Mesendoderm (in vitro differentiated cells): ENCODE data around the gene S100PBP.

ENCODE experiments used
- DNase-seq: peaks from one replicate; pipeline ENCODE4 v3.0.0; 2013
- H2AK5ac ChIP-seq: 2 replicates; pipeline ENCODE4 v1.6.1; 2013; ENCODE audit warnings: low read length, inconsistent platforms
- H2BK120ac ChIP-seq: 2 replicates; pipeline ENCODE4 v1.6.1; 2013; ENCODE audit warnings: low read depth, mild to moderate bottlenecking, low read length, moderate library complexity, mixed read lengths
- H2BK15ac ChIP-seq: replicated peaks from 2 replicates; pipeline ENCODE4 v1.6.1; 2013; ENCODE audit warnings: low read depth, mild to moderate bottlenecking, moderate library complexity
- H2BK5ac ChIP-seq: 2 replicates; pipeline ENCODE4 v1.6.1; 2013; ENCODE audit warnings: low read length, inconsistent platforms
- H3K18ac ChIP-seq: 2 replicates; pipeline ENCODE4 v1.6.1; 2013; ENCODE audit warnings: mild to moderate bottlenecking, low read length, mixed read lengths
- H3K23ac ChIP-seq: one replicate; pipeline ENCODE4 v1.6.1; 2013; ENCODE audit warnings: low read length
- H3K27ac ChIP-seq: 2 replicates; pipeline ENCODE4 v1.5.1; 2013; ENCODE audit warnings: low read depth, mild to moderate bottlenecking, inconsistent platforms, low read length, moderate library complexity
- H3K27me3 ChIP-seq: 2 replicates; pipeline ENCODE4 v1.6.1; 2013; ENCODE audit warnings: low read length, control low read depth, mild to moderate bottlenecking, inconsistent platforms; ENCODE audit not compliant: insufficient read depth, poor library complexity
- H3K36me3 ChIP-seq: 2 replicates; pipeline ENCODE4 v1.6.1; 2013; ENCODE audit warnings: low read length, inconsistent platforms; ENCODE audit not compliant: control insufficient read depth, insufficient read depth
- H3K4ac ChIP-seq: one replicate; pipeline ENCODE4 v1.6.1; 2013; ENCODE audit warnings: low read depth, mild to moderate bottlenecking, low read length, moderate library complexity
- H3K4me1 ChIP-seq: 2 replicates; pipeline ENCODE4 v1.6.1; 2013; ENCODE audit warnings: low read depth, low read length, inconsistent platforms; ENCODE audit not compliant: control insufficient read depth
- H3K4me2 ChIP-seq: 2 replicates; pipeline ENCODE4 v1.6.1; 2013; ENCODE audit warnings: low read length
- H3K4me3 ChIP-seq: 2 replicates; pipeline ENCODE4 v1.5.1; 2013; ENCODE audit warnings: mild to moderate bottlenecking, low read length
- H3K56ac ChIP-seq: one replicate; pipeline ENCODE4 v1.6.1; 2013; ENCODE audit warnings: low read length
- H3K79me1 ChIP-seq: 2 replicates; pipeline ENCODE4 v1.6.1; 2013; ENCODE audit warnings: low read length, inconsistent platforms
- H3K79me2 ChIP-seq: 2 replicates; pipeline ENCODE4 v1.6.1; 2013; ENCODE audit warnings: mild to moderate bottlenecking, low read length; ENCODE audit not compliant: control insufficient read depth, insufficient read depth
- H3K9ac ChIP-seq: 2 replicates; pipeline ENCODE4 v1.6.1; 2013; ENCODE audit warnings: low read length, inconsistent platforms
- H4K5ac ChIP-seq: one replicate; pipeline ENCODE4 v1.6.1; 2013; ENCODE audit warnings: low read length
- H4K8ac ChIP-seq: one replicate; pipeline ENCODE4 v1.6.1; 2013; ENCODE audit warnings: low read depth, mild to moderate bottlenecking, control low read depth, low read length, moderate library complexity
- WGBS: extraction: QIAGEN DNeasy Blood & Tissue Kit; methylation state at CpG from one replicate; pipeline ENCODE4 v1.1.7; 2013; ENCODE audit warnings: low lambda C conversion rate, missing lambda C conversion rate; ENCODE audit not compliant: insufficient coverage; ENCODE audit errors: extremely low coverage; 5-methylcytosine and 5-hydroxymethylcytosine counted together

Gene S100PBP

GRCh38 chr1:32881871-32882850, 64.7 kb downstream of the S100PBP start:
- no CpG with 5 or more reads among the region's 22 CpGs for WGBS
- H3K56ac ChIP-seq = no peak overlapping the region
- no peak overlapping the region for H3K4me3 ChIP-seq
- no peak overlapping the region for H3K23ac ChIP-seq
- H3K79me2 ChIP-seq = no peaks in the 10 kb centered on the region
- no peaks in the 10 kb centered on the region for H3K4me1 ChIP-seq
- H2BK120ac ChIP-seq = no peak overlapping the region
- H4K5ac ChIP-seq = no peak overlapping the region
- H2BK5ac ChIP-seq = no peak overlapping the region
- no peak overlapping the region for H3K9ac ChIP-seq
- H4K8ac ChIP-seq = no peak overlapping the region
- H3K79me1 ChIP-seq = no peaks in the 10 kb centered on the region
- no peak overlapping the region for H3K27ac ChIP-seq
- no peak overlapping the region for H3K4ac ChIP-seq
- peaks cover 3% of the 10 kb centered on the region for H3K27me3 ChIP-seq
- H3K36me3 ChIP-seq = no peaks in the 10 kb centered on the region
- no peak overlapping the region for H2BK15ac ChIP-seq
- no peak overlapping the region for H2AK5ac ChIP-seq
- DNase-seq = no peak
- no peak overlapping the region for H3K18ac ChIP-seq
- no peak overlapping the region for H3K4me2 ChIP-seq

- Histone ChIP-seq H3K27ac (no peak overlapping the region), H4K8ac (no peak overlapping the region), H3K9ac (no peak overlapping the region), H3K79me2 (no peaks in the 10 kb centered on the region), H3K4me1 (no peaks in the 10 kb centered on the region), H3K18ac (no peak overlapping the region), H3K4ac (no peak overlapping the region), H2BK5ac (no peak overlapping the region), H2BK120ac (no peak overlapping the region), H4K5ac (no peak overlapping the region), H3K56ac (no peak overlapping the region), H3K27me3 (peaks cover 3% of the 10 kb centered on the region), H3K36me3 (no peaks in the 10 kb centered on the region), H3K4me2 (no peak overlapping the region), H3K79me1 (no peaks in the 10 kb centered on the region), H2BK15ac (no peak overlapping the region), H3K4me3 (no peak overlapping the region), H2AK5ac (no peak overlapping the region), H3K23ac (no peak overlapping the region)
- WGBS = no CpG with 5 or more reads among the region's 7 CpGs
- no peak for DNase-seq
These were observed 66.0 kb downstream of the S100PBP start for GRCh38 chr1:32883338-32884031.

GRCh38 chr1:32884032-32884372, 66.5 kb downstream of the S100PBP start:
- Histone ChIP-seq H2BK5ac (no peak overlapping the region), H3K36me3 (no peaks in the 10 kb centered on the region), H3K18ac (no peak overlapping the region), H2AK5ac (no peak overlapping the region), H3K4me2 (no peak overlapping the region), H3K4me1 (no peaks in the 10 kb centered on the region), H3K79me2 (no peaks in the 10 kb centered on the region), H3K23ac (no peak overlapping the region), H3K27ac (no peak overlapping the region), H4K8ac (no peak overlapping the region), H3K9ac (no peak overlapping the region), H3K27me3 (peaks cover 3% of the 10 kb centered on the region), H3K4ac (no peak overlapping the region), H3K4me3 (no peak overlapping the region), H3K56ac (no peak overlapping the region), H3K79me1 (no peaks in the 10 kb centered on the region), H2BK120ac (no peak overlapping the region), H2BK15ac (no peak overlapping the region), H4K5ac (no peak overlapping the region)
- DNase-seq = no peak
- WGBS = no CpG with 5 or more reads among the region's 4 CpGs

DNA sequence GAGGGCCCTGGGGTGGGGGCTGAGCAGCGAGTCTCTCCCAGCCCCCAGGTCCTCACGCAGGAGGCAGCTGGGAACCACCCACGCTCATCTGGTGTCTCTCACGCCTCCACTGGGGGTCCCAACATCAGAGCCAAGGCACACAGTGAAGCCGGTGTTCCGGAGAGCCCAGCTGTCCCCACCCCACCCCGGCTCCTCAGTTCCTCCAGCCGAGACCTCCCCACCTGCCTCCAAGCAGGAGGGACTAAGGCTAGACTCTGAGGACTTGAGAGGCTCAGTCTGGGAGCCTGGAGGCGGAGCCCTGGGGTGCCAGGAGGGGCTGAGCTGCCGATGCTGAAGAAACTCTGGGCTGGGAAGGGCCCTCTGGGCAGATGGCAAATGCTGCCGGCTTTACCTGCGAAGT, 67.3 kb downstream of the S100PBP start:
- H3K79me1 ChIP-seq = no peaks in the 10 kb centered on the region
- H2BK120ac ChIP-seq = no peak overlapping the region
- no peak for DNase-seq
- no peak overlapping the region for H3K9ac ChIP-seq
- no peaks in the 10 kb centered on the region for H3K79me2 ChIP-seq
- H4K8ac ChIP-seq = no peak overlapping the region
- H3K27me3 ChIP-seq = peaks cover 3% of the 10 kb centered on the region
- H3K4me2 ChIP-seq = no peak overlapping the region
- no peak overlapping the region for H4K5ac ChIP-seq
- no peak overlapping the region for H3K56ac ChIP-seq
- H2AK5ac ChIP-seq = no peak overlapping the region
- H3K36me3 ChIP-seq = no peaks in the 10 kb centered on the region
- H2BK15ac ChIP-seq = no peak overlapping the region
- H3K4me3 ChIP-seq = no peak overlapping the region
- no peak overlapping the region for H3K4ac ChIP-seq
- no peak overlapping the region for H2BK5ac ChIP-seq
- no peaks in the 10 kb centered on the region for H3K4me1 ChIP-seq
- no peak overlapping the region for H3K27ac ChIP-seq
- no peak overlapping the region for H3K23ac ChIP-seq
- no peak overlapping the region for H3K18ac ChIP-seq
- WGBS = no CpG with 5 or more reads among the region's 12 CpGs

GRCh38 chr1:32885676-32886003, 68.2 kb downstream of the S100PBP start:
- H2BK120ac ChIP-seq = no peak overlapping the region
- H2BK15ac ChIP-seq = no peak overlapping the region
- WGBS = no CpG with 5 or more reads among the region's 8 CpGs
- H3K27me3 ChIP-seq = peaks cover 3% of the 10 kb centered on the region
- no peaks in the 10 kb centered on the region for H3K36me3 ChIP-seq
- no peak overlapping the region for H3K23ac ChIP-seq
- no peak overlapping the region for H3K18ac ChIP-seq
- H3K4me3 ChIP-seq = no peak overlapping the region
- H2AK5ac ChIP-seq = no peak overlapping the region
- H3K4ac ChIP-seq = no peak overlapping the region
- no peaks in the 10 kb centered on the region for H3K79me1 ChIP-seq
- no peaks in the 10 kb centered on the region for H3K79me2 ChIP-seq
- no peak for DNase-seq
- H3K9ac ChIP-seq = no peak overlapping the region
- H4K8ac ChIP-seq = no peak overlapping the region
- H3K4me1 ChIP-seq = no peaks in the 10 kb centered on the region
- no peak overlapping the region for H3K27ac ChIP-seq
- H2BK5ac ChIP-seq = no peak overlapping the region
- H3K56ac ChIP-seq = no peak overlapping the region
- H3K4me2 ChIP-seq = no peak overlapping the region
- no peak overlapping the region for H4K5ac ChIP-seq
